HG03135 (cell line): ENCODE measurements around the gene CDS2.

ENCODE experiments used
- ATAC-seq: cut with Tn5 transposase; IDR thresholded peaks from one replicate; pipeline ENCODE4 v1.9.1; 2021; ENCODE audit warnings: mild to moderate bottlenecking, moderate library complexity; ENCODE audit not compliant: unreplicated experiment

CDS2 gene

DNA sequence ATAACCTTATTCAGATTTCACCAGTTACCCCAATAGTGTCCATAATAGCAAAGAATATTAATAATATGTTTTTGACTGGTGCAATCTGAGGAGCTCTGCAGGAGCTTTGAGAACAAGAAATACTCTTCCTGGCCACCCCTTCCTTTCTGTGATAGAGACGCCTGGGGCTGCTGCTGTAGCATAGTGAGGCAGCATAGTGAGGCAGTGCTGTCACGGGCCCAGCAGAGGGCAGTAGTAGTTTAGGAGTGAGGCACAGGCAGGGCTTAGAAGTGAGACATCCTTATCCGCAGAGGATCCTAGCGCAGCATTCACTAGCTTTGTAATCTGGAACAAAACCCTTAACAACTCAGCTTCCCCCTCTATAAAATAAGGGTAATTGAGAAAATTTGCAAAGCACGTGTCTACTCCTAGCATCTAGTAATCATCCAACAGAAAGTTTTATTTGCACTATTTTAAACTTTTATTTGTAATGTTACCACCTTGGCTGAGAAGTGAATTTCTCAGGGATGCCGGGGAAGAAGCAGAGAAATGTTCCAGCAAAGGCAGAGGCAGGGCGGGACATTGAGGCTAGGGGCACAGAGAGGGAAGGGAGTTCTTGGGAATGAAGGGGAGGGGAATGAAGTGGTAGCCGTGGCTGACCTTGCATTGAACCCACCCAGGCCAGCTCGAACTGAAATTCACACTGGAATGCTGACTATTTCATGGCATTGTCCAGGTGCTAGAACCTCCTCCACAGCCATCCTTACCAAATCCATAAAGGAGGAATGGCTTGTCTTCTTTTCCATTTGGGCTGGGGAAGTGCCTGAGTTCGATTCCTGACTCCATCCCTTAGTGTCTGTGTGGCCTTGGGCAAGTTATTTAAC lies 78.8 kb downstream of the CDS2 start:
- ATAC-seq: peak; percentile 84

DNA sequence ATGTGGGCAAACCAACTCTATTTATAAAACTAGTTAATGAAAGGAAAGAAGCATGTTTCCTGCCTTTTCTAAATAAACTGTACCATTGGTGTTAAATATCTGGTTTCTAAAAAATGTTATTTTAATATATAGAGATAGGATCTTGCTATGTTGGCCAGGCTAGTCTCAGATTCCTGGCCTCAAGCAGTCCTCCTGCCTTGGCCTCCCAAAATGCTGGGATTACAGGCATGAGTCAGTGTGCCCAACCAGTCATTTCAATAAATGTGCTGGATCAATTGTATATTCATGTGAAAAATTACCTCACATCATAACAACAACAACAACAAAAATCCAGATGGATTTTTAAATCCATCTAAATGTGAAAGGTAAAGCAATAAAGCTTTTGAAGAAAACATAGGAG lies 80.3 kb downstream of the CDS2 start:
- no peak for ATAC-seq

DNA sequence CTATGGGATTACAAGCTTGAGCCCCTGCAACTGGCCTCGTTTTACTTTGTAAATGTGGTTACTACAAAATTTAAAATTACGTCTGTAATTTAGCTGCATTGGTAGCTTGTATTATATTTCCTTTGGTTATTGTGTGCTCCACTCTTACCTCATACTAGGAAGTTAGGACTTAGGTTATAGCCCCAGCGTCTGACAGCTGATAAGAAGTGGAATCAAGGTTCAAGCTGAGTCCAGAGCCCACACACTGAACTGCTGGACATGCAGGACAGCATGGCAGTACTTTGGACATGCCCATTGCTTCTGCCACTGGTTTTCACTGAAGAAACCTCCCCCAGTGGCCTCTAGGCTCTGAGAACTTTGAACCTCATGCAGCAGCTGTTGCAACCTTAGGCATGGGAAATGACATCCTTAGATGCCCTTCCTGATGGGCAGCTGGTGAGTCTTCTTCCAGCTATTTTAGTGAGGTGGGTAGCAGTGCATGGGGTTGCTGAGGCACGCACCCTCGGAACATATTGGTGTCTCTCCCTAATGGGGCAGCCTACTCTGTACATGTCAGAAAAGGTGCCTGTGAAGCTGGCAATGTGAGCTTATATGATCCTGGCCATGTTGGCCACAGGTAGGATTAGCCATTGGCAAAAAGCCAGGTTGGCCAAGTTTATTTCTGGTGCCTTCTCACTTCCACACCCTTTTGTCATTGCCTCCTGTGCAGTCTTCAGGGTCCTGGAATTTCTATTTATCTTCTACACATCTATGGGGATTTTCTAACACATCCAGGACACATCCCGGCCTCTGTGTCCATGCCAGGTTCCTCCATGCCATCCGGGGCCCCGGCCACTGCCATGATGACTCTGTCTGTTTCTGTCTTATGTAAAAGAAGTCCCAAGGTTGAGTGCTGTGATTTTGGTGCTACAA lies 85.3 kb downstream of the CDS2 start:
- no peak for ATAC-seq

DNA sequence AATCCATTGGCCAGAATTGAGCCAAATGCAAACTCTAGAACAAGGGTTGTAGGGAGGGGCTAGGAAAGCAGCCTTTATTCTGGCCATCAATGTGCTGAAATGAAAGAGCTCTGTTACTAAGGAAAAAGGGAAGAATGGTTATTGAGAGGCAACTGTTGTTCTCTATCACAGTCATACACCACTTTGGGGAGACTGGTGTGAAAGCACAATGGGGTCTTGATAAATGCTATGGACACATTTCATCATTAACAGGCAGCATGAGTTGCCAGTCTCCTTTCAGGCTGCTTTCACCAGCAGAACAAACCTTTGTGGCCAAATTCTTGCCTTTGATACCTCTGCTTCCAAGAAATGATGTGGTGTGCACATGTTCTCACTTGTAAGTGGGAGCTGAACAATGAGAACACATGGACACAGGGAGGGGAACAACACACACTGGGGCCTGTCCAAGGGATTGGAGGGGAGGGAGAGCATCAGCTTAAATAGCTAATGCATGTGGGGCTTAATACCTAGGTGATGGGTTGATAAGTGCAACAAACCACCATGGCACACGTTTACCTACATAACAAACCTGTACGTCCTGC lies 86.2 kb downstream of the CDS2 start:
- ATAC-seq: no peak

DNA sequence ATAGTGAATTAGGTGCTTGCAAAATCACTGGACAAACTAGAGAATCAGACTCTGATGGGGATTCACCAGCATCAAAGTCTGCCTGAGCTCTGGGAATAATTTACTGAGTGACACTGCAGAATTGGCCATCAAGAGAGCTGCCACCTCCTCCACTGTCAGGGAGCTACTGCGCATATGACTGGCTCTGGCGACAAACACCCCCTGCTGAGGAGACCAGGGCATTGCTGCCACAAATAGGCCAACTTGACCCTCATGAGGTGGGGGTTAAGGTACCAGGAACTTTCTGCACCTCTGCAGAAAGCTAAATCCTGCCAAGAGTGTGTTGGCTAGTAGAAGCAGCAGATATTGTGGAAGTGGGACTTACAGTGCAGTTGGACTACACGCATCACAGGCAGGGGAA lies 88.0 kb downstream of the CDS2 start:
- ATAC-seq: no peak

DNA sequence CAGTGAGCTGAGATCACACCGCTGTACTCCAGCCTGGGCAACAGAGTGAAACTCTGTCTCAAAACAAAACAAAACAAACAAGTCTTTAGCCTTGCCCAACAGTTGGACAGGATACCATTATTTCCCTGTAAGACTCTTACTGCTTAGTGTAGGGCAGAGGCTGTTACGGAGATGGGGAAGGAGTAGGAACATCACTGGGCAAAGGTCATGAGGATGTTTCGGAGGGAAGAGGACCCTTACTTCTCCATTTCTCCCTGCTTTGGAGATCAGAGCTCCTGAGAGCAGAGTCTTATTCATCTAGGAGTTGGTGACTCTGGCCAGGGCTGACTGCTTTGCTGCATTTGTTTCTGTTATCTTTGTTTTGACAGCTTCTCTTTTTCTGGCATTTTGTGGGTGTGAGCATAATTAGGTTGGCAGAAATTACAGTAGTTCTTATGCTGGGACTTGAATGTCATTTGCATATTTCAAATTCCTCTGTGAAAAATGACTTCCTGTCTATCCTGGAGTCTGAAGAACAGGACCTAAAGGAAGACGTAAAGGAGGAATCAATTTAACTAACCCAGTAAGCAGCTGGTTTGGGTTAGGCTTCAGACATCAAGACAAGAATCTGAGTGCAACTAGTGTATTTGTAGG lies 89.0 kb downstream of the CDS2 start:
- ATAC-seq: no peak

DNA sequence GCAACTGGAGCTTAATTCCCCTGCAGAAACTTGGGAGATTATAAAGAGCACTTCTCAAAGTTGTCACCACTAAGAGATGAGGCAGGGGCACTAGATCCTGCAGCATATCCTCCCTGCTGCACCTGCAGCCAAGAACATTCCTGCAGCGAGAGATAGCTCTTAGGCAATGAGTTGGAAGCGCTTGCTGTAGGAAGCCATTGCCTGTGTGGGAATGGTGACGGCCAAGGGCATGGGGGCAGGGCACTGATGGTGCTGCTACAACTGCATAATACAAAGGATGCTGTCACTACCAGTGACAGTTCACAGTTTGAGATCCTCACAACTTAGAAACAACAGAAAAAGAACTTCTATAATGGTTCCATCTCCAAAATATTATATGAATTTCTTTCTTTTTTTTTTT lies 89.9 kb downstream of the CDS2 start:
- ATAC-seq: no peak

DNA sequence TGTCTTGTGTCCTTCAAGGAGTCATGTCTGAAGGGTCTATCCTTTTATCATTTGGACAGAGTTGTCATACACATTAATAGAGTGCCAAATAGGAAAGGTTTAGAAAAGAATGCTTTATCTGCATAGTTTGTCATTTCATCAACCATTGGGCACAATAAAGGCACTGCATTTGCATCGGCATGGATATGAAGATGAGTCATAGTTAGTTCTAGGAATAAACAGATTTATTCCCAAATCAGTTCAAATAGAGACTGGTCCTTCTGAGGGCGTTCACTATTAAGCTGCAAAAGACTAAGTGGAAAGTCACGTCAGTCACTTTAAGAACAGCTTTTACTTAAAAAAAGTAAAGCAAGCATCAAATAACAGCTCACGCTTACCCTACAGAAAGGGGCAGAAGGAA lies 90.8 kb downstream of the CDS2 start:
- ATAC-seq: no peak

DNA sequence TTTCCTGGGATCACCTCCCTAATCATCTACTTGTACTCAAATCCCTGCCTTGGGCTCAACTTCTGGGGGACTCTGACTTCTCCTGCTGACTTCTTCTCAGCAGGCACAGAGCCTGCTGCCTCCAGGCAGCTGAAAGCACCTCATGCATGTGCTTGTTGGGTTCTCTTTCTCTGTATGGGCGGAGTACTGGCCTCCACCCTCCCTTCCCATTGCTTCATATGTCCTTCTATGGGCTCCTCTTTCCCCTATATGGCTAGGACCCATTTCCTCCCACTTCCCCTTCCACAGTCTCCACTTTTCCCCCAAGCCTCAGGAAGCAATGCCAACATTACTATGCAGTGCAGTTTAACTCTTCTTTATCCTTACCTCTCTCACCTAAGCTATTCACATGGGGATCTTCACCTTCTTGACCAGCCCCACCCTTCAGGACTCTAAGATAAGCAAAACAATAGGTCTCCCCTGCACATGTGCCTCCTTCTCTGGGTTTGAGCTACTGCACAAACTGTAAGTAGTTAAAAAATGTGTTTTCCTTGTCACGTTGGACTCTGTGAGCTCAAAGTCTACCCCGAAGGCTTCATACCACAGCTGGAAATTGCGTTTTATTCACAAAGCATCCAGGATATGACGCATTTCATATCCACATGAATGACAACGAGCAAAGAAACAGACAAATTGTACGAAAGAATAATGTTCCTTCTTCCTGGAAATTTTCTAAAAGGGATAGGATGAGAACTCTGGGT lies 93.7 kb downstream of the CDS2 start:
- ATAC-seq: no peak

DNA sequence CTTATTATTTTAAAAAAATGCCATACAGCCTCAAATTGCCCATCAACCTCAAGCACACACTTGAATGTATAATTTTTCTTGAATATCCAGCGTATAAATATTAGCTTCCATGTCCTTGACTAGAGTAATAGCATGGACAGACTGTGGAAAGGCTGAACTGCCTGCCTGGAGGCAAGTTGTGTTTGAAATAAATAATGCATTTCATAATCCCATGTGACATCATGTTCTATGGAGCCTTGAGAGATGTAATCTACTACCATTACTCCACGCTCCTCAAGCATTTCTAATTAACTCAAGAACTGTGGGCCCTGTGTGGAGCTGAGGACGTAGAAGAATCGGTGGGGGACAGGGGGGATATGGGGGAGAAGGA lies 94.2 kb downstream of the CDS2 start:
- no peak for ATAC-seq

DNA sequence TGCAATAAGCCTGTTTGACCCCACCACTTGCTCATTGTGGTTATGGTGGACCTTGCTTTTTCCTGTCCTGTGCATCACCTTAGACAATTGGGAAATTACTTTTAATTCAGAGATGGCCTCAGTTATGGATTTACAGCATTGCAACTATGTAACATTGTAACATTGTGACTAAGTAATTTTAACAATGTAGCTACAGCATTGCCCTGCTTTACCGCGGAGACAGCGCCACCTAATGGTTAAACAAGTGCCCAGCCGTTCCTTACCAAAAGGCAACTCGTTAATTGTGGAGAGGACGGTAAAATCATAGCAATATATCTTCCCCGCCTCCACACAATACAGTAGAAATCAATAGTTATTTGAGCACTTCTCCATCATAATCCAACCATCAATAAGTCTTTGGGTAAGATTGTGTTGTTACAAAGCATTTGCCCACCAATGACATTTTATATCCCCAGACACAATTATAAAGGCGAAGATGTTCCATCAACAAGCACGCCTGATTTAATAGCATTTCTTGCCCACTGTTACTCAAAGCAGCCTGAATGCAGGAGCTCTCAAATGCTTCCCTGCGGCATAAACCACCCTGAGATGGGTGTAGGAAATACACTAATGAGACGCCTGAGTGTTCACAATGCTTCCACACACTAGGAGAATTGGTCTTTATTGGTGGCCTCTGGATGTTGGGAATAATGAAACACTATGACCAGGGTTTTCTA lies 96.3 kb downstream of the CDS2 start:
- peak; percentile 60 for ATAC-seq

DNA sequence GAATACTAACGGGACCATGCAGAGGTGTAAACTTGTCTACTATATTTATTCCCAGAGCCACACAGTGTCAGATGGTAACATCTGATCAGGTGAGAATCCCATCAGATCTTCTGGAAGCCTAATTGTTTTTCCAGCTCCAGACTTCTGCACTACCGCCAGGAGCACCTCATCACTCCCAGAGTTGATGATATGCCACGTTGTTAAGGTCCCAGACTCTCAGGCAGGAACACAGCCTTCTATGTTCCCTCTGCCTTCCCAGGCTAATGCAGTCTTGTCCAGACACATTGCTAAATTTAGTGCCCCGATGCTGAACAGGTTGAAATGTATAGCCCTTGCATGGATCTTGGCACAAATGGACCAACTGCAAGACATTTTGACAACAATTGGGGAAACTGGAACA lies 103.7 kb downstream of the CDS2 start:
- ATAC-seq: no peak

DNA sequence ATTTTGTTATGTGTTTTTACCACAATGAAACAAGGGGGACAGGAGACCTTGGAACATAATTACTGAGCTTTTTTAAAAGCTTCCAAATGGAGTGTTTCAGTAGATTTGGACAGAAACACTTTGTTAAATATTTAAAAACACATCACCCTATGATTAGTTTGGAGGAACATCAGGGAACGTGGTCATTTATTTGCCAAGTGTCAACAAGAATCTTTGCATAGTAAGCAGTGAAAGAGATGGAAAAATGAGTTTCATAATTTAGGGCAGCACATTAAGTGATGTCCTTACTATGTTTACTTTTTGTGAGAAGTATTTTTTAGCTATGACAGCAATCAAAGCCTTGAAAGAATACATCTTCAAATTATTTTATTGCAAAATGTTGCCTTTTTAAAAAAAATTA lies 107.3 kb downstream of the CDS2 start:
- ATAC-seq: no peak

DNA sequence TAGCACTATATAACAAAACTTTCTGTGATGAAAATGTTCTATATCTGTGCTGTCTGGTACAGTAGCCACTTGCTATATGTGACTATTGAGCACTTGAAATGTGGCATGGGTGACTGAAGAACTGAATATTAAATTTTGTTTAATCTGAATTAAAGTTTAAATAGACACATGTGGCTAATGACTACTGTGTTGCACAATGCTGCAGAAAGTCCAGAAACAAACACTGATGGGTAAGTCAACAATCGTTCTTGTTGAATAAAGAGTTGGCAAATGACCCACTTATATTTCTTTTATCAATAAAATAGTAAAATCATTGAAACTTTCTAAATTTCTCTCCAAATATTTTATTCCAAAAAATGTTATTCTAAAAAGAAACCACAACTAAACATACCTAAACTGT lies 108.2 kb downstream of the CDS2 start:
- no peak for ATAC-seq
